ENCODE data around the gene PDCD1. TPM values are rescaled to one million over a fixed set of nuclear protein-coding genes. Genes with fewer than 3 reads are reported as not detected.

Gene PDCD1
- total RNA-seq, 1 donor from 2014 or later: 3.3 TPM

GRCh38 chr2:241854342-241855244, 4.1 kb downstream of the PDCD1 start:
- peak; percentile 24 for DNase-seq
- Histone ChIP-seq H3K4me3 (no peak overlapping the region), H3K27me3 (ENCODE audit: low read depth) (no peaks in the 10 kb centered on the region), H3K27ac (replicated peaks) (peak overlapping the region; percentile 56), H3K4me1 (peaks cover 29% of the 10 kb centered on the region), H3K36me3 (no peaks in the 10 kb centered on the region), H3K9me3 (replicated peaks) (no peaks in the 10 kb centered on the region)
- intact Hi-C loops (cut with micrococcal nuclease): no loop called here
- TF ChIP-seq CTCF (IDR thresholded peaks at IDR 0.05; ENCODE audit: borderline replicate concordance): no peak

- H3K4me1 ChIP-seq: peaks cover 21% of the 10 kb centered on the region
- H3K36me3 ChIP-seq: no peaks in the 10 kb centered on the region
- no peaks in the 10 kb centered on the region for H3K27me3 ChIP-seq (ENCODE audit: low read depth)
- no peaks in the 10 kb centered on the region for H3K9me3 ChIP-seq (replicated peaks)
- intact Hi-C loops (cut with micrococcal nuclease): no loop called here
- DNase-seq: peak; percentile 39
- no peak overlapping the region for H3K4me3 ChIP-seq
- peak overlapping the region; percentile 56 for H3K27ac ChIP-seq (replicated peaks)
- no peak for TF ChIP-seq CTCF (IDR thresholded peaks at IDR 0.05; ENCODE audit: borderline replicate concordance)
These were observed 4.9 kb downstream of the PDCD1 start for GRCh38 chr2:241853651-241854341.

GRCh38 chr2:241852981-241853631, 5.6 kb downstream of the PDCD1 start:
- Histone ChIP-seq H3K27me3 (ENCODE audit: low read depth) (no peaks in the 10 kb centered on the region), H3K36me3 (no peaks in the 10 kb centered on the region), H3K4me3 (no peak overlapping the region), H3K27ac (replicated peaks) (no peak overlapping the region), H3K9me3 (replicated peaks) (no peaks in the 10 kb centered on the region), H3K4me1 (peaks cover 17% of the 10 kb centered on the region)
- intact Hi-C loops (cut with micrococcal nuclease): no loop called here
- DNase-seq: no peak
- TF ChIP-seq CTCF (IDR thresholded peaks at IDR 0.05; ENCODE audit: borderline replicate concordance): no peak

GRCh38 chr2:241852116-241852980, 6.3 kb downstream of the PDCD1 start:
- no peak overlapping the region for H3K27ac ChIP-seq (replicated peaks)
- no peaks in the 10 kb centered on the region for H3K36me3 ChIP-seq
- no peaks in the 10 kb centered on the region for H3K27me3 ChIP-seq (ENCODE audit: low read depth)
- intact Hi-C loops (cut with micrococcal nuclease): no loop called here
- H3K4me3 ChIP-seq: no peak overlapping the region
- peak; percentile 13 for DNase-seq
- H3K4me1 ChIP-seq: peaks cover 17% of the 10 kb centered on the region
- H3K9me3 ChIP-seq (replicated peaks): no peaks in the 10 kb centered on the region
- TF ChIP-seq CTCF (IDR thresholded peaks at IDR 0.05; ENCODE audit: borderline replicate concordance): no peak
